Body of pancreas (tissue), 4 donors: ENCODE data around the gene FOXJ3.

Experiments
- POLR2A ChIP-seq, 3 donors: fragments of 450-650 bp; IDR thresholded peaks; one replicate each; pipeline ENCODE4 v1.6.1; 2016; ENCODE audit warnings: antibody characterized with exemption in 3 of 3, mild to moderate bottlenecking in 2 of 3
- TF ChIP-seq, protein P1 (sequence below), 7 experiments: fragments of 450-650 bp in 4 of 7; fragments of 200-600 bp in 3 of 7; sonication (generic) in 3 of 7; IDR thresholded peaks; one replicate each; pipeline ENCODE4 v1.5.1; 2016 to 2019; ENCODE audit warnings: antibody characterized with exemption in 7 of 7

DNA sequence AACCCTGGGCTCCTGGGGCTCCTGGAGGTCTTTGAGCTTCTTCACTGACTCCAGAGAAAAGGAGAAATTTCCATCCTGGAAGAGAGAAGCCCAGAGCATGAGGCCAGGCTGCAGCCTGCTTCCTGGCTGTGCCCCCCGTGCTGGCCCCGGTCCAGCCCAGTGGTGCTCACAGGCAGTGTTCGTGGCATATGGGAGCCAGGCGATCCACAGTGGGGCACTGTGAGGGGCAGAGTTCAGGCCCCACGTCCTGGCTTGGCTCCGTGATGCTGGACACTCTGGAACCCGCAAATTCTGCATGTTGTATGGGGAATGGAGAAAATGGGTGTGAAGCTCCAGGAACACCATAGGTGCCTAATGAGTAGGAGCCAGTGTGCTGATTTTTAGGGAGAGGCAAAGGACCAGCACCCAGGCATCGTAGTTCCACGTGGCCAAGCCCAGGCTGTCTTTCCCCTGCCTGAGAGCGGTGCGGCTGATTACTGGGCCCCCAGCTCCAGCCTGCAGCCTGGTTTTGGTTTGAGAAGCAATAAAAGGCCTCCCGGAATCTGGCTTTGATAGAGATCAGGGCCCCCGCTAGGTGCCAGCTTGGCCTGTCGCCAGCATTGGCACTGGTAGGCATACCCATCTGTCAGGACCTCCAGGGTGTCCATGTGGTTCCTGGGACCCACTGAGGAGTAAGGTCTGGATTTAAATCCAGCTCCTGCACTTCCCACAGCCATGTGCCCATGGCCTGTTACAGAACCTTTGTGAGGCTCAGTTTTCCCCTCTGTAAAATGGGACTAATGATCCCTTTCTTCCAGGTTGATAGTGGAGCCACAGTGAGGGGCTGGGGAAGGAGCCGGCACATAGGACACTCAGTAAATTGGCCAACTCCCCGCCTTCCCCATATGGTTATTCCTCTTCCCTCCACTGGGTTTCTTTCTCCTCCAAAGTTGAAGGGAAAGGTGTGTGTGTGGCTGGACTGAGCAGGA, 171.2 kb downstream of the FOXJ3 start:
- TF ChIP-seq, protein P1, sequence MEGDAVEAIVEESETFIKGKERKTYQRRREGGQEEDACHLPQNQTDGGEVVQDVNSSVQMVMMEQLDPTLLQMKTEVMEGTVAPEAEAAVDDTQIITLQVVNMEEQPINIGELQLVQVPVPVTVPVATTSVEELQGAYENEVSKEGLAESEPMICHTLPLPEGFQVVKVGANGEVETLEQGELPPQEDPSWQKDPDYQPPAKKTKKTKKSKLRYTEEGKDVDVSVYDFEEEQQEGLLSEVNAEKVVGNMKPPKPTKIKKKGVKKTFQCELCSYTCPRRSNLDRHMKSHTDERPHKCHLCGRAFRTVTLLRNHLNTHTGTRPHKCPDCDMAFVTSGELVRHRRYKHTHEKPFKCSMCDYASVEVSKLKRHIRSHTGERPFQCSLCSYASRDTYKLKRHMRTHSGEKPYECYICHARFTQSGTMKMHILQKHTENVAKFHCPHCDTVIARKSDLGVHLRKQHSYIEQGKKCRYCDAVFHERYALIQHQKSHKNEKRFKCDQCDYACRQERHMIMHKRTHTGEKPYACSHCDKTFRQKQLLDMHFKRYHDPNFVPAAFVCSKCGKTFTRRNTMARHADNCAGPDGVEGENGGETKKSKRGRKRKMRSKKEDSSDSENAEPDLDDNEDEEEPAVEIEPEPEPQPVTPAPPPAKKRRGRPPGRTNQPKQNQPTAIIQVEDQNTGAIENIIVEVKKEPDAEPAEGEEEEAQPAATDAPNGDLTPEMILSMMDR (IDR thresholded peaks at IDR 0.05), result no peak
- no peak for TF ChIP-seq POLR2A (IDR thresholded peaks at IDR 0.05)
